Prostate gland (tissue), 2 donors: Measurements from ENCODE around the gene TBX3. TPM values are rescaled to one million over a fixed set of nuclear protein-coding genes. Genes with fewer than 3 reads are reported as not detected.

Experiments used
- DNase-seq: peaks from one replicate; pipeline ENCODE4 v3.0.0-alpha.2; 2019; ENCODE audit warnings: low spot score
- H3K27ac ChIP-seq, 2 donors: fragments of 200-600 bp; sonication (generic); 2 replicates each; pipeline ENCODE4 v1.5.1; 2017 to 2019
- H3K27me3 ChIP-seq: fragments of 200-600 bp; sonication (generic); replicated peaks from 2 replicates; pipeline ENCODE4 v1.5.1; 2019; ENCODE audit not compliant: insufficient read depth
- H3K36me3 ChIP-seq, 2 donors: fragments of 200-600 bp; sonication (generic); 1 replicate in 1 of 2; 2 replicates in 1 of 2; pipeline versions ENCODE4 v1.5.1 to v1.8.1; 2017 to 2019
- H3K4me1 ChIP-seq: fragments of 200-600 bp; sonication (generic); replicated peaks from 2 replicates; pipeline ENCODE4 v1.5.1; 2019
- H3K4me3 ChIP-seq, 2 donors: fragments of 200-600 bp; sonication (generic); 2 replicates each; pipeline ENCODE4 v1.5.1; 2017 to 2019
- H3K9me3 ChIP-seq: fragments of 200-600 bp; sonication (generic); 2 replicates; pipeline ENCODE4 v1.5.1; 2017
- POLR2A ChIP-seq: fragments of 450-650 bp; IDR thresholded peaks from one replicate; pipeline ENCODE4 v1.6.1; 2016; ENCODE audit warnings: antibody characterized with exemption, mild to moderate bottlenecking
- POLR2AphosphoS5 ChIP-seq: sonication (generic); formaldehyde crosslinking; IDR thresholded peaks from one replicate; pipeline ENCODE4 v1.6.1; 2017; ENCODE audit warnings: antibody characterized with exemption
- WGBS: methylation state at CpG from one replicate; pipeline ENCODE4 v1.1.5; 2018; 5-methylcytosine and 5-hydroxymethylcytosine counted together
- intact Hi-C: fragments of 100-400 bp; cut with DNase I; formaldehyde crosslinking; loops from one replicate; pipeline ENCODE4 v1.14.2; 2022
- total RNA-seq, 2 donors: library from RNA; depleted of rRNA; stranded (reverse); fragments of >200 nt; gene quantifications; one replicate each; pipeline ENCODE4 v1.1.0, GENCODE V29; 2016
- TF ChIP-seq, protein P1 (sequence below), 4 experiments: fragments of 200-600 bp in 2 of 4; fragments of 450-650 bp in 2 of 4; sonication (generic) in 2 of 4; IDR thresholded peaks; 1 replicate in 3 of 4; 2 replicates in 1 of 4; pipeline ENCODE4 v1.5.1; 2016 to 2019; ENCODE audit warnings: antibody characterized with exemption in 4 of 4, mild to moderate bottlenecking in 2 of 4, moderate library complexity in 2 of 4

TBX3 gene
- total RNA-seq, 2 donors from 2014 or later = 155 to 259 TPM

DNA sequence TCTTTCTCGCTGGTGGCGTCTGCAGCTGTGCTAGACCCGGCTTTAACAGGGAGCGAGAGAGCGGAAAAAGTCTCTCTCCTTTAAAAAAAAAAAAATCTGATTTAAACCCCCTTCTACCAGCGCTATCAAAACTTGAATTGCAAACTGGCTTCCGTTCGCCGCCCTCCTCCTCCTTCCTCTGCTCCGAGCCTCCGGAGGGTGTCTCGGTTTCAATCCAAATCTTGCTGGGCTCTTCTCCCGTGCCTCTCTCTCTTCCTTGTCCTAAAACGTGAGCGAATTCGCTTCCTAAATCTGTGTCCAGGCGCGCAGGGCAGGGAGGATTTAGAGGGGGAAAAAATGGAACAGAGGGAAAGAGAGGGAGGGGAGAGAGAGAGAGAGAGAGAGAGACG, 272 bp downstream of the TBX3 start:
- H3K36me3 ChIP-seq = peaks cover 5 to 6% of the 10 kb centered on the region in 2 donors
- H3K27ac ChIP-seq = peak overlapping the region; percentile 88 to 98
- H3K4me3 ChIP-seq = peak overlapping the region; percentile 89 to 94
- no peak for DNase-seq
- H3K27me3 ChIP-seq = no peaks in the 10 kb centered on the region
- intact Hi-C loops = loop anchor here (5.0 to 10.0 kb wide), 2 partner anchors 489 to 1171 kb away; no protein-coding TSS in a partner anchor
- TF ChIP-seq, protein P1, sequence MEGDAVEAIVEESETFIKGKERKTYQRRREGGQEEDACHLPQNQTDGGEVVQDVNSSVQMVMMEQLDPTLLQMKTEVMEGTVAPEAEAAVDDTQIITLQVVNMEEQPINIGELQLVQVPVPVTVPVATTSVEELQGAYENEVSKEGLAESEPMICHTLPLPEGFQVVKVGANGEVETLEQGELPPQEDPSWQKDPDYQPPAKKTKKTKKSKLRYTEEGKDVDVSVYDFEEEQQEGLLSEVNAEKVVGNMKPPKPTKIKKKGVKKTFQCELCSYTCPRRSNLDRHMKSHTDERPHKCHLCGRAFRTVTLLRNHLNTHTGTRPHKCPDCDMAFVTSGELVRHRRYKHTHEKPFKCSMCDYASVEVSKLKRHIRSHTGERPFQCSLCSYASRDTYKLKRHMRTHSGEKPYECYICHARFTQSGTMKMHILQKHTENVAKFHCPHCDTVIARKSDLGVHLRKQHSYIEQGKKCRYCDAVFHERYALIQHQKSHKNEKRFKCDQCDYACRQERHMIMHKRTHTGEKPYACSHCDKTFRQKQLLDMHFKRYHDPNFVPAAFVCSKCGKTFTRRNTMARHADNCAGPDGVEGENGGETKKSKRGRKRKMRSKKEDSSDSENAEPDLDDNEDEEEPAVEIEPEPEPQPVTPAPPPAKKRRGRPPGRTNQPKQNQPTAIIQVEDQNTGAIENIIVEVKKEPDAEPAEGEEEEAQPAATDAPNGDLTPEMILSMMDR (IDR thresholded peaks at IDR 0.05) = no peak
- TF ChIP-seq POLR2AphosphoS5 = no peak
- no peak for TF ChIP-seq POLR2A
- 0% methylated on average over 19 of the region's 19 CpGs for WGBS
- peaks cover 21% of the 10 kb centered on the region for H3K4me1 ChIP-seq
- H3K9me3 ChIP-seq = no peaks in the 10 kb centered on the region

GRCh38 chr12:114682785-114683708, 928 bp downstream of the TBX3 start:
- H3K4me1 ChIP-seq = peaks cover 18% of the 10 kb centered on the region
- H3K36me3 ChIP-seq = peaks cover 5 to 6% of the 10 kb centered on the region in 2 donors
- DNase-seq = no peak
- intact Hi-C loops = loop anchor here (5.0 to 10.0 kb wide), 2 partner anchors 489 to 1172 kb away; no protein-coding TSS in a partner anchor
- H3K9me3 ChIP-seq = no peaks in the 10 kb centered on the region
- peak overlapping the region; percentile 88 to 98 for H3K27ac ChIP-seq
- no peaks in the 10 kb centered on the region for H3K27me3 ChIP-seq
- TF ChIP-seq POLR2AphosphoS5 (no peak), POLR2A (no peak)
- TF ChIP-seq, protein P1 (IDR thresholded peaks at IDR 0.05) = no peak
- peak overlapping the region; percentile 89 to 94 for H3K4me3 ChIP-seq
- WGBS = under 1% methylated on average over 51 of the region's 56 CpGs

GRCh38 chr12:114682106-114682784, 1.7 kb downstream of the TBX3 start:
- no peaks in the 10 kb centered on the region for H3K9me3 ChIP-seq
- intact Hi-C loops = loop anchor here (5.0 to 10.0 kb wide), 2 partner anchors 490 to 1173 kb away; no protein-coding TSS in a partner anchor
- no peak for DNase-seq
- WGBS = 8% methylated on average over 10 of the region's 10 CpGs
- H3K27ac ChIP-seq = peak overlapping the region; percentile 88 to 98
- peaks cover 5 to 6% of the 10 kb centered on the region in 2 donors for H3K36me3 ChIP-seq
- H3K4me3 ChIP-seq = peak overlapping the region; percentile 89 to 94
- H3K4me1 ChIP-seq = peaks cover 13% of the 10 kb centered on the region
- H3K27me3 ChIP-seq = no peaks in the 10 kb centered on the region
- TF ChIP-seq, protein P1 (IDR thresholded peaks at IDR 0.05) = no peak
- no peak for TF ChIP-seq POLR2AphosphoS5
- TF ChIP-seq POLR2A = no peak

GRCh38 chr12:114681116-114681871, 2.7 kb downstream of the TBX3 start:
- Histone ChIP-seq H3K27me3 (no peaks in the 10 kb centered on the region), H3K36me3 (peaks cover 5 to 13% of the 10 kb centered on the region in 2 donors), H3K4me1 (peaks cover 9% of the 10 kb centered on the region), H3K9me3 (no peaks in the 10 kb centered on the region), H3K27ac (peak overlapping the region; percentile 88 to 98), H3K4me3 (peak overlapping the region; percentile 89 to 94)
- 6% methylated on average over 17 of the region's 17 CpGs for WGBS
- intact Hi-C loops = loop anchor here (5.0 to 10.0 kb wide), 2 partner anchors 491 to 1174 kb away; no protein-coding TSS in a partner anchor
- TF ChIP-seq POLR2AphosphoS5 (peak; percentile 13), POLR2A (no peak)
- no peak for DNase-seq
